ENCODE data around the gene ZRSR2. TPM values are rescaled to one million over a fixed set of nuclear protein-coding genes. Genes with fewer than 3 reads are reported as not detected.
A peak's percentile ranks its signal among the peaks of the same experiment; 100 is the strongest.

Gene ZRSR2
- total RNA-seq, 1 donor from 2014 or later, result 9.3 TPM

DNA sequence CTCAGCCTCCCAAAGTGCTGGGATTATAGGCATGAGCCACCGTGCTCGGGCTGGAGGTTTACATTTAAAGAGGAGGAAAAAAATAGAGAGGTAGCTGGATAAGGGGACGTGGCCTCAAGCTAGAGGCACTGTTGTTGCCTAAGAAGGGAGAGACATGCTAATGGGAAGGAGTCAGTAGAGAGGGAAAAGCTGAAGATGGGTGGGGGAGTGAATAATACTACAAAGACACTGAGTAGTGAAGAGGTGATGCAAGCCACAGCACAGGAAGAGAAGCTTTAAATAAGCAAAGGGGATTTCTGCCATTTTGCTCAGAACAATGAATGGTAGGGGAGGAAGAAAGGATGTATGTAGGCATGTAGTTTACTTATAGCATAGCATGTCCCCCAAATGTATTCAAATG is 75.9 kb downstream of the ZRSR2 start:
- TF ChIP-seq EZH2 (IDR thresholded peaks at IDR 0.05; ENCODE audit: insufficient read depth, low read length), result no peak
- TF ChIP-seq, protein P1, sequence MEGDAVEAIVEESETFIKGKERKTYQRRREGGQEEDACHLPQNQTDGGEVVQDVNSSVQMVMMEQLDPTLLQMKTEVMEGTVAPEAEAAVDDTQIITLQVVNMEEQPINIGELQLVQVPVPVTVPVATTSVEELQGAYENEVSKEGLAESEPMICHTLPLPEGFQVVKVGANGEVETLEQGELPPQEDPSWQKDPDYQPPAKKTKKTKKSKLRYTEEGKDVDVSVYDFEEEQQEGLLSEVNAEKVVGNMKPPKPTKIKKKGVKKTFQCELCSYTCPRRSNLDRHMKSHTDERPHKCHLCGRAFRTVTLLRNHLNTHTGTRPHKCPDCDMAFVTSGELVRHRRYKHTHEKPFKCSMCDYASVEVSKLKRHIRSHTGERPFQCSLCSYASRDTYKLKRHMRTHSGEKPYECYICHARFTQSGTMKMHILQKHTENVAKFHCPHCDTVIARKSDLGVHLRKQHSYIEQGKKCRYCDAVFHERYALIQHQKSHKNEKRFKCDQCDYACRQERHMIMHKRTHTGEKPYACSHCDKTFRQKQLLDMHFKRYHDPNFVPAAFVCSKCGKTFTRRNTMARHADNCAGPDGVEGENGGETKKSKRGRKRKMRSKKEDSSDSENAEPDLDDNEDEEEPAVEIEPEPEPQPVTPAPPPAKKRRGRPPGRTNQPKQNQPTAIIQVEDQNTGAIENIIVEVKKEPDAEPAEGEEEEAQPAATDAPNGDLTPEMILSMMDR (IDR thresholded peaks at IDR 0.05; ENCODE audit: insufficient read depth, low read depth, low read length), result no peak
- FAIRE-seq (peak; percentile 37), DNase-seq (ENCODE audit: low read depth) (no peak)
- Mint-ChIP-seq H3K4me3 (ENCODE audit: unreplicated experiment) (no peak overlapping the region), H3K27me3 (ENCODE audit: low read depth, unreplicated experiment) (no peaks in the 10 kb centered on the region), H3K36me3 (ENCODE audit: low read depth, unreplicated experiment) (no peaks in the 10 kb centered on the region), H3K4me1 (ENCODE audit: low read depth, unreplicated experiment) (no peaks in the 10 kb centered on the region), H3K9me3 (ENCODE audit: unreplicated experiment) (no peaks in the 10 kb centered on the region), H3K27ac (ENCODE audit: unreplicated experiment) (no peak overlapping the region)
- H3K9me3 ChIP-seq (ENCODE audit: insufficient read depth, low read depth, low read length), result no peaks in the 10 kb centered on the region
- H3K4me2 ChIP-seq (ENCODE audit: low read length), result no peak overlapping the region
- H3K27ac ChIP-seq (ENCODE audit: low read depth, low read length), result no peak overlapping the region
- H3K4me1 ChIP-seq (ENCODE audit: insufficient read depth, low read length), result peaks cover 3% of the 10 kb centered on the region
- no peak overlapping the region for H3K9ac ChIP-seq (ENCODE audit: low read length)
- no peaks in the 10 kb centered on the region for H3K27me3 ChIP-seq (ENCODE audit: insufficient read depth, low read length)
- no peaks in the 10 kb centered on the region for H3K36me3 ChIP-seq (ENCODE audit: insufficient read depth, low read length)
- no peak overlapping the region for H2AFZ ChIP-seq (ENCODE audit: low read depth, low read length)
- H3K4me3 ChIP-seq (ENCODE audit: insufficient read depth, low read depth, low read length), result no peak overlapping the region
- H3K79me2 ChIP-seq (ENCODE audit: insufficient read depth, low read length), result no peaks in the 10 kb centered on the region
- H4K20me1 ChIP-seq (ENCODE audit: insufficient read depth, low read length), result no peaks in the 10 kb centered on the region

DNA sequence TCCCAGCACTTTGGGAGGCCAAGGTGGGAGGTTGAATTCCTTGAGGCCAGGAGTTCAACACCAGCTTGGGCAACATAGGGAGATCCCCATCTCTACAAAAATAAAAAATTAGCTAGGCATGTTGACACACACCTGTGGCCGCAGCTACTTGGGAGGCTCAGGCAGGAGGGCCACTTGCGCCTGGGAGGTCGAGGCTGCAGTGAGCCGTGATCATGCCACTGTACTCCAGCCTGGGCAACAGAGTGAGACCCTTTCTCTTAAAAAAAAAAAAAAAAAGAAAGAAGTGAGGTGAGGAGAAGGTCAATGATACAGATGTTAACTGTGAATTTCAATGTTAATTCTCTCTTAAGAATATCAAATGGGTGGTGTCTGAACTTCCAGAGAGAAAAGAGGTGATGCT is 79.4 kb downstream of the ZRSR2 start:
- TF ChIP-seq EZH2 (IDR thresholded peaks at IDR 0.05; ENCODE audit: insufficient read depth, low read length), result no peak
- TF ChIP-seq, protein P1 (IDR thresholded peaks at IDR 0.05; ENCODE audit: insufficient read depth, low read depth, low read length), result no peak
- Histone ChIP-seq H3K4me1 (ENCODE audit: insufficient read depth, low read length) (peaks cover 3% of the 10 kb centered on the region), H3K36me3 (ENCODE audit: insufficient read depth, low read length) (no peaks in the 10 kb centered on the region), H3K79me2 (ENCODE audit: insufficient read depth, low read length) (no peaks in the 10 kb centered on the region), H2AFZ (ENCODE audit: low read depth, low read length) (no peak overlapping the region), H3K9ac (ENCODE audit: low read length) (no peak overlapping the region), H3K4me2 (ENCODE audit: low read length) (no peak overlapping the region), H3K27ac (ENCODE audit: low read depth, low read length) (no peak overlapping the region), H3K4me3 (ENCODE audit: insufficient read depth, low read depth, low read length) (no peak overlapping the region), H3K27me3 (ENCODE audit: insufficient read depth, low read length) (no peaks in the 10 kb centered on the region), H3K9me3 (ENCODE audit: insufficient read depth, low read depth, low read length) (no peaks in the 10 kb centered on the region), H4K20me1 (ENCODE audit: insufficient read depth, low read length) (no peaks in the 10 kb centered on the region)
- H3K27ac Mint-ChIP-seq (ENCODE audit: unreplicated experiment), result no peak overlapping the region
- no peak for FAIRE-seq
- H3K4me3 Mint-ChIP-seq (ENCODE audit: unreplicated experiment), result no peak overlapping the region
- H3K9me3 Mint-ChIP-seq (ENCODE audit: unreplicated experiment), result no peaks in the 10 kb centered on the region
- peaks cover 2% of the 10 kb centered on the region for H3K4me1 Mint-ChIP-seq (ENCODE audit: low read depth, unreplicated experiment)
- no peak for DNase-seq (ENCODE audit: low read depth)
- H3K27me3 Mint-ChIP-seq (ENCODE audit: low read depth, unreplicated experiment), result no peaks in the 10 kb centered on the region
- H3K36me3 Mint-ChIP-seq (ENCODE audit: low read depth, unreplicated experiment), result no peaks in the 10 kb centered on the region

DNA sequence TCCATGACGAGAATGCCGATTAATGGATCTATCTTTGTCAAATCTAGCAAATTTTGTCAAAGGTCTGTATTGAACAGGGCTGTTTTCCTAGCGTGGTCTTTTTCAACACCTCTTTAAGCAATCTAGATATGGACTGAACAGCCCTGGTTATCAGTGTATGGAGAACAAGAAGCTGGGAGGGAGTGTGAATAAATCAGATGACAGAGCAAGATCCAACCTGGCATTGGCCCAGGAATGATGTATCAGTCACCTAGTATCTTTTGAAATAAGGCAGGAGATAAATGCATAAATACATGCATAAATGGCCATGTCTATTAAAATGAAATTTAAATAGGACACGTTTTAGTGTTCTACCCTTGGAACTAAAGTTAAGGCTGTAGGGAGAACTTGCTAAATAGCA is 80.0 kb downstream of the ZRSR2 start:
- Histone ChIP-seq H3K27ac (ENCODE audit: low read depth, low read length) (no peak overlapping the region), H3K27me3 (ENCODE audit: insufficient read depth, low read length) (no peaks in the 10 kb centered on the region), H4K20me1 (ENCODE audit: insufficient read depth, low read length) (no peaks in the 10 kb centered on the region), H3K4me1 (ENCODE audit: insufficient read depth, low read length) (no peaks in the 10 kb centered on the region), H3K9ac (ENCODE audit: low read length) (no peak overlapping the region), H3K4me3 (ENCODE audit: insufficient read depth, low read depth, low read length) (no peak overlapping the region), H3K9me3 (ENCODE audit: insufficient read depth, low read depth, low read length) (no peaks in the 10 kb centered on the region), H3K4me2 (ENCODE audit: low read length) (no peak overlapping the region), H3K36me3 (ENCODE audit: insufficient read depth, low read length) (no peaks in the 10 kb centered on the region), H2AFZ (ENCODE audit: low read depth, low read length) (no peak overlapping the region), H3K79me2 (ENCODE audit: insufficient read depth, low read length) (no peaks in the 10 kb centered on the region)
- H3K36me3 Mint-ChIP-seq (ENCODE audit: low read depth, unreplicated experiment), result no peaks in the 10 kb centered on the region
- no peaks in the 10 kb centered on the region for H3K9me3 Mint-ChIP-seq (ENCODE audit: unreplicated experiment)
- no peak overlapping the region for H3K27ac Mint-ChIP-seq (ENCODE audit: unreplicated experiment)
- H3K4me3 Mint-ChIP-seq (ENCODE audit: unreplicated experiment), result no peak overlapping the region
- peaks cover 2% of the 10 kb centered on the region for H3K4me1 Mint-ChIP-seq (ENCODE audit: low read depth, unreplicated experiment)
- DNase-seq (ENCODE audit: low read depth) (no peak), FAIRE-seq (peak; percentile 77)
- H3K27me3 Mint-ChIP-seq (ENCODE audit: low read depth, unreplicated experiment), result no peaks in the 10 kb centered on the region
- TF ChIP-seq, protein P1 (IDR thresholded peaks at IDR 0.05; ENCODE audit: insufficient read depth, low read depth, low read length), result no peak
- no peak for TF ChIP-seq EZH2 (IDR thresholded peaks at IDR 0.05; ENCODE audit: insufficient read depth, low read length)

Other genes with a start within 250 kb of the ZRSR2 start
- not detected in 2 replicates for gene ACE2, start 189.5 kb upstream of the ZRSR2 start, total RNA-seq
- gene CLTRN, start 125.7 kb upstream of the ZRSR2 start, total RNA-seq, result 1.0 and 1.2 TPM in 2 replicates
- gene CA5B, start 52.2 kb upstream of the ZRSR2 start, total RNA-seq, result 6.1 and 6.4 TPM in 2 replicates
- gene AP1S2, start 64.3 kb downstream of the ZRSR2 start, total RNA-seq, result 43.5 and 74.2 TPM in 2 replicates